Heart left ventricle (tissue), 16 donors: ENCODE results near the gene CRYBB1. TPM values are rescaled to one million over a fixed set of nuclear protein-coding genes. Genes with fewer than 3 reads are reported as not detected.

Experiments used
- ATAC-seq, 4 donors: fragments of 200-7000 bp; cut with Tn5 transposase; one replicate each; pipeline ENCODE4 v1.9.1; 2020 to 2022; ENCODE audit warnings: moderate library complexity in 4 of 4, mild to moderate bottlenecking in 3 of 4, moderate number of reproducible peaks in 1 of 4
- DNase-seq, 5 donors: peaks; one replicate each; pipeline ENCODE4 v3.0.0-alpha.2; 2020
- H3K27ac ChIP-seq, 12 donors: fragments of 200-600 bp; sonication (generic) in 4 of 12; one replicate each; pipeline versions ENCODE4 v1.5.0 to v1.8.0; 2016 to 2022; ENCODE audit warnings: mild to moderate bottlenecking in 2 of 12
- H3K27me3 ChIP-seq, 9 donors: fragments of 200-600 bp; sonication (generic) in 2 of 9; one replicate each; pipeline versions ENCODE4 v1.5.1 to v1.8.0; 2016 to 2022; ENCODE audit warnings: mild to moderate bottlenecking in 3 of 9
- H3K36me3 ChIP-seq, 9 donors: fragments of 200-600 bp; sonication (generic) in 2 of 9; one replicate each; pipeline versions ENCODE4 v1.5.0 to v1.8.0; 2018 to 2022; ENCODE audit warnings: mild to moderate bottlenecking in 2 of 9
- H3K4me1 ChIP-seq, 12 donors: fragments of 200-600 bp; sonication (generic) in 4 of 12; one replicate each; pipeline versions ENCODE4 v1.5.0 to v1.8.0; 2016 to 2022; ENCODE audit warnings: mild to moderate bottlenecking in 3 of 12
- H3K4me3 ChIP-seq, 12 donors: fragments of 200-600 bp; sonication (generic) in 4 of 12; one replicate each; pipeline versions ENCODE4 v1.5.0 to v1.8.0; 2017 to 2022; ENCODE audit warnings: mild to moderate bottlenecking in 9 of 12, moderate library complexity in 4 of 12
- H3K9me3 ChIP-seq, 12 donors: fragments of 200-600 bp; sonication (generic) in 4 of 12; one replicate each; pipeline versions ENCODE4 v1.5.0 to v1.8.0; 2016 to 2022; ENCODE audit warnings: mild to moderate bottlenecking in 1 of 12
- POLR2A ChIP-seq, 2 donors: fragments of 450-650 bp; IDR thresholded peaks; one replicate each; pipeline ENCODE4 v1.6.1; 2017; ENCODE audit warnings: antibody characterized with exemption in 2 of 2, mild to moderate bottlenecking in 2 of 2, moderate library complexity in 2 of 2
- WGBS, 4 donors: extraction: QIAGEN DNeasy Blood & Tissue Kit in 2 of 4; methylation state at CpG; one replicate each; pipeline versions ENCODE4 v1.1.5 to v1.1.7; 2013 to 2018; 5-methylcytosine and 5-hydroxymethylcytosine counted together
- intact Hi-C, 10 donors: fragments of 100-400 bp; cut with DNase I; formaldehyde crosslinking; loops; one replicate each; pipeline versions ENCODE4 v1.11.1 to v1.14.2; 2022
- polyA plus RNA-seq, 2 donors: library from polyadenylated mRNA; stranded (reverse); fragments of 200-250 nt; gene quantifications; one replicate each; pipeline ENCODE4 v1.2.3, GENCODE V29; 2013
- total RNA-seq, 9 donors: library from RNA; depleted of rRNA in 2 of 9; stranded (reverse); fragments of >200 nt in 2 of 9; fragmentation: NEBNext Ultra II Directional in 3 of 9; extraction: Animal tissue kit (Norgen Biotek cat#: 25700) in 3 of 9; gene quantifications; one replicate each; pipeline versions ENCODE4 v1.1.0 to v1.2.4, GENCODE V29; 2016 to 2023
- TF ChIP-seq, protein P1 (sequence below), 12 donors: fragments of 200-600 bp; sonication (generic) in 4 of 12; IDR thresholded peaks; one replicate each; pipeline versions ENCODE4 v1.5.0 to v1.8.0; 2018 to 2022; ENCODE audit warnings: antibody characterized with exemption in 12 of 12, mild to moderate bottlenecking in 5 of 12
- donor health status: ischemic (EF 13 %, LVEDD 7.1; RV severe dilation, severe dysfunction).
- donor health status: healthy with polysubstance abuse.
- donor health status: DM: no; HTN: yes; CAD: no.
- donor health status: DM: no; HTN: no; CAD: no.
- donor health status: ischemic (EF 25% LVEDD 6.9; RV normal size, moderate dysfunction).
- donor health status: ischemic (EF 25% LVEDD 5.7; RV mildly dilated, moderate dysfunction).
- donor health status: healthy.
- donor health status: DM: yes; HTN: yes; CAD: no.
- donor health status: ischemic (EF 35%, LVEDD 5.7; RV mildly dilated, moderate dysfunction).
- donor health status: nonischemic (EF 11% LVEDD 7.7; RV severe dilation, severe dysfunction).
- donor health status: DM: yes; HTN: yes; CAD: no.
- donor health status: PGD.
- donor health status: ischemic (EF 29% LVEDD 5.4; RV normal size, mild dysfunction).
- donor health status: nonischemic (EF 23%, LVEDD 6.1; RV moderate dilation, normal function).

CRYBB1 gene
- total and polyA plus RNA-seq, 11 donors = 0.19 to 3.2 (median 0.42) TPM; not detected in 3

DNA sequence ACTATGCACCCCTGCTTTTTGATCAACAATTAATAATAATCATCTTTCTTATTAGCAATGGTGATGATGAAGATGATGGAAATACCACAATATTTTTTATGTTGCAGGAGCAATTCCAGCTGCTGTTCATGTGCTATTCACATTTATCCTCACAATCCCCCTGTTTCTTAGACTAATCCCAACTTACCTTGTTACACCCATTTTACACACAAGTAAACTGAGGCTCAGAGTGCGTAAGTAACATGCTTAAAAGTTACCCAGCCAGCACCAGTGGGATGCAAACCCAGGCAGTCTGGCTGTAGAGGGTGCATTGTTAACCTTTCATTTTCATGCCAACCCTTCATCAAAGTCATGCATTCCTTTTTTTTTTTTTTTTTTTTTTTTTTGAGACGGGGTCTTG is 2.4 kb upstream of the CRYBB1 start:
- Histone ChIP-seq H3K27me3 (peaks cover 0 to 3% (median 0%) of the 10 kb centered on the region in 9 donors), H3K27ac (no peak overlapping the region), H3K4me1 (peaks cover 0 to 52% (median 4%) of the 10 kb centered on the region in 12 donors), H3K9me3 (no peaks in the 10 kb centered on the region), H3K36me3 (no peaks in the 10 kb centered on the region), H3K4me3 (no peak overlapping the region)
- ATAC-seq (no peak), DNase-seq (no peak)
- TF ChIP-seq, protein P1, sequence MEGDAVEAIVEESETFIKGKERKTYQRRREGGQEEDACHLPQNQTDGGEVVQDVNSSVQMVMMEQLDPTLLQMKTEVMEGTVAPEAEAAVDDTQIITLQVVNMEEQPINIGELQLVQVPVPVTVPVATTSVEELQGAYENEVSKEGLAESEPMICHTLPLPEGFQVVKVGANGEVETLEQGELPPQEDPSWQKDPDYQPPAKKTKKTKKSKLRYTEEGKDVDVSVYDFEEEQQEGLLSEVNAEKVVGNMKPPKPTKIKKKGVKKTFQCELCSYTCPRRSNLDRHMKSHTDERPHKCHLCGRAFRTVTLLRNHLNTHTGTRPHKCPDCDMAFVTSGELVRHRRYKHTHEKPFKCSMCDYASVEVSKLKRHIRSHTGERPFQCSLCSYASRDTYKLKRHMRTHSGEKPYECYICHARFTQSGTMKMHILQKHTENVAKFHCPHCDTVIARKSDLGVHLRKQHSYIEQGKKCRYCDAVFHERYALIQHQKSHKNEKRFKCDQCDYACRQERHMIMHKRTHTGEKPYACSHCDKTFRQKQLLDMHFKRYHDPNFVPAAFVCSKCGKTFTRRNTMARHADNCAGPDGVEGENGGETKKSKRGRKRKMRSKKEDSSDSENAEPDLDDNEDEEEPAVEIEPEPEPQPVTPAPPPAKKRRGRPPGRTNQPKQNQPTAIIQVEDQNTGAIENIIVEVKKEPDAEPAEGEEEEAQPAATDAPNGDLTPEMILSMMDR (IDR thresholded peaks at IDR 0.05) = no peak
- no peak for TF ChIP-seq POLR2A (IDR thresholded peaks at IDR 0.05)
- 82 to 90% (median 86%) methylated on average over 2 of the region's 2 CpGs for WGBS, 4 donors
- intact Hi-C loops = no loop called here

GRCh38 chr22:26619510-26619909 is 1.7 kb upstream of the CRYBB1 start:
- Histone ChIP-seq H3K27ac (peak overlapping the region in 1 of 12 donors; percentile 4), H3K36me3 (no peaks in the 10 kb centered on the region), H3K4me1 (peaks cover 0 to 52% (median 4%) of the 10 kb centered on the region in 12 donors), H3K9me3 (no peaks in the 10 kb centered on the region), H3K4me3 (no peak overlapping the region), H3K27me3 (peaks cover 0 to 10% (median 2%) of the 10 kb centered on the region in 9 donors)
- intact Hi-C loops = no loop called here
- WGBS, 4 donors = 39 to 64% (median 53%) methylated on average over 4 to 6 of the region's 6 CpGs
- peak in 4 of 5 donors; percentile 25 to 65 (median 42) for DNase-seq
- peak; percentile 38 to 68 (median 65) for ATAC-seq
- no peak for TF ChIP-seq POLR2A (IDR thresholded peaks at IDR 0.05)
- TF ChIP-seq, protein P1 (IDR thresholded peaks at IDR 0.05) = no peak

GRCh38 chr22:26618455-26618854 is 628 bp upstream of the CRYBB1 start:
- no peak for TF ChIP-seq POLR2A (IDR thresholded peaks at IDR 0.05)
- TF ChIP-seq, protein P1 (IDR thresholded peaks at IDR 0.05) = no peak
- intact Hi-C loops = no loop called here
- ATAC-seq (no peak), DNase-seq (no peak)
- Histone ChIP-seq H3K4me1 (peaks cover 0 to 52% (median 4%) of the 10 kb centered on the region in 12 donors), H3K36me3 (no peaks in the 10 kb centered on the region), H3K4me3 (no peak overlapping the region), H3K9me3 (no peaks in the 10 kb centered on the region), H3K27ac (peak overlapping the region in 2 of 12 donors; percentile 27 to 82), H3K27me3 (peaks cover 0 to 12% (median 2%) of the 10 kb centered on the region in 9 donors)
- 82 to 93% (median 87%) methylated on average over 8 of the region's 8 CpGs for WGBS, 4 donors

GRCh38 chr22:26616650-26617049 is 1.2 kb downstream of the CRYBB1 start:
- Histone ChIP-seq H3K36me3 (no peaks in the 10 kb centered on the region), H3K4me3 (no peak overlapping the region), H3K4me1 (peaks cover 0 to 52% (median 4%) of the 10 kb centered on the region in 12 donors), H3K27ac (no peak overlapping the region), H3K27me3 (peaks cover 0 to 12% (median 2%) of the 10 kb centered on the region in 9 donors), H3K9me3 (no peaks in the 10 kb centered on the region)
- intact Hi-C loops = no loop called here
- ATAC-seq (no peak), DNase-seq (no peak)
- 67 to 74% (median 69%) methylated on average over 2 of the region's 2 CpGs for WGBS, 4 donors
- no peak for TF ChIP-seq POLR2A (IDR thresholded peaks at IDR 0.05)
- TF ChIP-seq, protein P1 (IDR thresholded peaks at IDR 0.05) = no peak
